Stimulated activated memory B cell treated with anti-CD40 and anti-IgM and Interleukin-4, amounts not matched to agents 10 μg/mL and 1 μg/mL and 100 μg/mL, for 72 hours (primary cell): ENCODE measurements around the gene KCNK6.
A peak's percentile ranks its signal among the peaks of the same experiment; 100 is the strongest.

ENCODE experiments used
- ATAC-seq: fragments of 150-1000 bp; cut with Tn5 transposase; 2 replicates; pipeline ENCODE4 v1.10.0; 2021
- H3K27ac Mint-ChIP-seq: one replicate; pipeline ENCODE4 v1.8.0; 2022; ENCODE audit warnings: mild to moderate bottlenecking, mixed read lengths
- H3K27me3 Mint-ChIP-seq: one replicate; pipeline ENCODE4 v1.8.0; 2022; ENCODE audit warnings: mixed read lengths
- H3K36me3 Mint-ChIP-seq: one replicate; pipeline ENCODE4 v1.8.0; 2022; ENCODE audit warnings: mixed read lengths
- H3K4me1 Mint-ChIP-seq: one replicate; pipeline ENCODE4 v1.8.0; 2022; ENCODE audit warnings: mixed read lengths
- H3K4me3 Mint-ChIP-seq: one replicate; pipeline ENCODE4 v1.8.0; 2022; ENCODE audit warnings: mild to moderate bottlenecking, moderate library complexity, mixed read lengths
- H3K9me3 Mint-ChIP-seq: one replicate; pipeline ENCODE4 v1.8.0; 2022; ENCODE audit warnings: mixed read lengths

The KCNK6 gene

GRCh38 chr19:38308926-38309614 is 10.6 kb upstream of the KCNK6 start:
- peak overlapping the region; percentile 3 for H3K27ac Mint-ChIP-seq
- peak; percentile 2 for ATAC-seq
- no peak overlapping the region for H3K4me3 Mint-ChIP-seq
- H3K36me3 Mint-ChIP-seq = peaks cover 68% of the 10 kb centered on the region
- H3K9me3 Mint-ChIP-seq = peaks cover 13% of the 10 kb centered on the region
- H3K4me1 Mint-ChIP-seq = peaks cover 43% of the 10 kb centered on the region
- H3K27me3 Mint-ChIP-seq = no peaks in the 10 kb centered on the region

GRCh38 chr19:38309615-38310278 is 9.9 kb upstream of the KCNK6 start:
- peaks cover 47% of the 10 kb centered on the region for H3K4me1 Mint-ChIP-seq

GRCh38 chr19:38310279-38310670 is 9.4 kb upstream of the KCNK6 start:
- Mint-ChIP-seq H3K9me3 (peaks cover 13% of the 10 kb centered on the region), H3K27me3 (no peaks in the 10 kb centered on the region), H3K4me1 (peaks cover 52% of the 10 kb centered on the region), H3K36me3 (peaks cover 59% of the 10 kb centered on the region), H3K27ac (no peak overlapping the region), H3K4me3 (no peak overlapping the region)
- no peak for ATAC-seq

More at GRCh38 chr19:38309615-38310278, 9.9 kb upstream of the KCNK6 start:
- Mint-ChIP-seq H3K27ac (no peak overlapping the region), H3K27me3 (no peaks in the 10 kb centered on the region), H3K9me3 (peaks cover 13% of the 10 kb centered on the region), H3K36me3 (peaks cover 64% of the 10 kb centered on the region), H3K4me3 (no peak overlapping the region)
- ATAC-seq = no peak

GRCh38 chr19:38310986-38311385 is 8.7 kb upstream of the KCNK6 start:
- H3K27ac Mint-ChIP-seq = peak overlapping the region; percentile 5
- no peak overlapping the region for H3K4me3 Mint-ChIP-seq
- no peak for ATAC-seq
- no peaks in the 10 kb centered on the region for H3K27me3 Mint-ChIP-seq
- H3K9me3 Mint-ChIP-seq = peaks cover 13% of the 10 kb centered on the region
- peaks cover 55% of the 10 kb centered on the region for H3K4me1 Mint-ChIP-seq
- H3K36me3 Mint-ChIP-seq = peaks cover 55% of the 10 kb centered on the region

GRCh38 chr19:38315657-38316476 is 3.8 kb upstream of the KCNK6 start, which contains the start of gene YIF1B:
Gene YIF1B (minus strand): TSS chr19:38315947. CDS start chr19:38315917, 30 bp downstream.
- peak within 1 kb of the TSS; percentile 72 for H3K27ac Mint-ChIP-seq
- no peaks in the 10 kb centered on the region for H3K27me3 Mint-ChIP-seq
- ATAC-seq = peak; percentile 96
- H3K9me3 Mint-ChIP-seq = peaks cover 3% of the 10 kb centered on the region
- H3K4me3 Mint-ChIP-seq = peak within 1 kb of the TSS; percentile 82
- H3K36me3 Mint-ChIP-seq = peaks cover 8% of the 10 kb centered on the region
- H3K4me1 Mint-ChIP-seq = peaks cover 73% of the 10 kb centered on the region

- Mint-ChIP-seq H3K4me1 (peaks cover 75% of the 10 kb centered on the region), H3K27ac (peak overlapping the region; percentile 72), H3K4me3 (peak overlapping the region; percentile 82), H3K27me3 (no peaks in the 10 kb centered on the region), H3K36me3 (peaks cover 6% of the 10 kb centered on the region), H3K9me3 (peaks cover 3% of the 10 kb centered on the region)
- peak; percentile 1 for ATAC-seq
Measured at GRCh38 chr19:38316477-38317067, 3.1 kb upstream of the KCNK6 start.

- Mint-ChIP-seq H3K27ac (peak overlapping the region; percentile 72), H3K4me3 (peak overlapping the region; percentile 81), H3K27me3 (no peaks in the 10 kb centered on the region), H3K9me3 (peaks cover 3% of the 10 kb centered on the region), H3K4me1 (peaks cover 76% of the 10 kb centered on the region), H3K36me3 (peaks cover 6% of the 10 kb centered on the region)
- ATAC-seq = no peak
Measured at GRCh38 chr19:38317104-38317612, 2.5 kb upstream of the KCNK6 start.

GRCh38 chr19:38318660-38319059 is 985 bp upstream of the KCNK6 start:
- H3K4me1 Mint-ChIP-seq = peaks cover 62% of the 10 kb centered on the region
- H3K4me3 Mint-ChIP-seq = no peak overlapping the region
- H3K27ac Mint-ChIP-seq = no peak overlapping the region
- no peak for ATAC-seq
- peaks cover under 1% of the 10 kb centered on the region for H3K9me3 Mint-ChIP-seq
- H3K36me3 Mint-ChIP-seq = peaks cover 3% of the 10 kb centered on the region
- H3K27me3 Mint-ChIP-seq = no peaks in the 10 kb centered on the region

GRCh38 chr19:38320969-38321339 is 1.3 kb downstream of the KCNK6 start:
- Mint-ChIP-seq H3K36me3 (peaks cover 9% of the 10 kb centered on the region), H3K27ac (peak overlapping the region; percentile 82), H3K27me3 (no peaks in the 10 kb centered on the region), H3K9me3 (no peaks in the 10 kb centered on the region), H3K4me3 (peak overlapping the region; percentile 86), H3K4me1 (peaks cover 47% of the 10 kb centered on the region)
- no peak for ATAC-seq

- ATAC-seq = no peak
- H3K27me3 Mint-ChIP-seq = no peaks in the 10 kb centered on the region
- no peaks in the 10 kb centered on the region for H3K9me3 Mint-ChIP-seq
- peak overlapping the region; percentile 82 for H3K27ac Mint-ChIP-seq
- H3K36me3 Mint-ChIP-seq = peaks cover 15% of the 10 kb centered on the region
- peak overlapping the region; percentile 86 for H3K4me3 Mint-ChIP-seq
- peaks cover 39% of the 10 kb centered on the region for H3K4me1 Mint-ChIP-seq
Measured at GRCh38 chr19:38321646-38322196, 2.1 kb downstream of the KCNK6 start.

- H3K4me3 Mint-ChIP-seq = no peak overlapping the region
- no peaks in the 10 kb centered on the region for H3K9me3 Mint-ChIP-seq
- no peak for ATAC-seq
- H3K27ac Mint-ChIP-seq = no peak overlapping the region
- peaks cover 29% of the 10 kb centered on the region for H3K36me3 Mint-ChIP-seq
- no peaks in the 10 kb centered on the region for H3K27me3 Mint-ChIP-seq
- H3K4me1 Mint-ChIP-seq = peaks cover 30% of the 10 kb centered on the region
Measured at GRCh38 chr19:38323291-38323690, 3.6 kb downstream of the KCNK6 start.

GRCh38 chr19:38324431-38324830 is 4.8 kb downstream of the KCNK6 start:
- Mint-ChIP-seq H3K36me3 (peaks cover 40% of the 10 kb centered on the region), H3K27ac (no peak overlapping the region), H3K9me3 (no peaks in the 10 kb centered on the region), H3K27me3 (no peaks in the 10 kb centered on the region), H3K4me1 (peaks cover 21% of the 10 kb centered on the region), H3K4me3 (no peak overlapping the region)
- no peak for ATAC-seq

GRCh38 chr19:38326591-38326990 is 6.9 kb downstream of the KCNK6 start:
- no peaks in the 10 kb centered on the region for H3K27me3 Mint-ChIP-seq
- no peak overlapping the region for H3K27ac Mint-ChIP-seq
- H3K4me3 Mint-ChIP-seq = no peak overlapping the region
- peaks cover 45% of the 10 kb centered on the region for H3K36me3 Mint-ChIP-seq
- H3K9me3 Mint-ChIP-seq = no peaks in the 10 kb centered on the region
- ATAC-seq = no peak
- peaks cover 5% of the 10 kb centered on the region for H3K4me1 Mint-ChIP-seq

GRCh38 chr19:38329651-38330050 is 10.0 kb downstream of the KCNK6 start:
- Mint-ChIP-seq H3K27ac (peak overlapping the region; percentile 9), H3K27me3 (no peaks in the 10 kb centered on the region), H3K4me1 (no peaks in the 10 kb centered on the region), H3K4me3 (no peak overlapping the region), H3K36me3 (peaks cover 45% of the 10 kb centered on the region), H3K9me3 (no peaks in the 10 kb centered on the region)
- ATAC-seq = no peak
